Measurements from ENCODE around the gene VPS37C. TPM values are rescaled to one million over a fixed set of nuclear protein-coding genes. Genes with fewer than 3 reads are reported as not detected.
A peak's percentile ranks its signal among the peaks of the same experiment; 100 is the strongest.

Gene VPS37C
- total RNA-seq, 2 experiments from 2014 or later = 6.1 to 7.5 TPM

- no peaks in the 10 kb centered on the region for H3K9me3 Mint-ChIP-seq
- peak overlapping the region; percentile 18 for H3K27ac Mint-ChIP-seq
- ChIA-PET POLR2A (interaction anchor here (3.2 kb wide), 1 partner anchor 12 kb away, joined by 12 read pairs; no protein-coding TSS in a partner anchor), CTCF (no interaction called here)
- H3K36me3 Mint-ChIP-seq (ENCODE audit: low read depth) = peaks cover 87% of the 10 kb centered on the region
- DNase-seq = no peak
- peaks cover 42% of the 10 kb centered on the region for H3K4me1 Mint-ChIP-seq
- no peaks in the 10 kb centered on the region for H3K27me3 Mint-ChIP-seq
- H3K4me3 Mint-ChIP-seq = no peak overlapping the region
Observed at GRCh38 chr11:61123775-61124571, 37.3 kb downstream of the VPS37C start.

DNA sequence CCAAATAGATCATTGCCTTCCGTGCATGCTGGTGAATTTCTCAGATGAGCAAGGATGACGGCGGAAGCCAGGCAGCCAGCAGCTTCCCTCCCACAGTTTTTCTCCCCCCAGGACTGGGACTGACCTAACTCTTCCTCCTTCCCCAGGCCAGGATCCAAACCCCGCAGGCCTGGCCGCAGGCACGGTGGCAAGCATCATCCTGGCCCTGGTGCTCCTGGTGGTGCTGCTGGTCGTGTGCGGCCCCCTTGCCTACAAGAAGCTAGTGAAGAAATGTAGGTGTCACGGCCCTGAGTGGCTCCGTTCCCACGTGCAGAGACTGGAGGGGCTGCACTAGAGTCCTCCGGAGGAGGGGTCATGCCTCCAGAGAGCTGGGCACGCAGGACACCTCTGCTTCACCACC, 38.5 kb downstream of the VPS37C start:
- ChIA-PET CTCF (interaction anchor here (1.0 to 1.1 kb wide), 2 partner anchors 11 to 153 kb away, joined by 3 read pairs; no protein-coding TSS in a partner anchor), POLR2A (interaction anchor here (0.6 to 2.0 kb wide), 6 partner anchors 11 to 151 kb away, joined by 3 to 10 read pairs (median 4); partner anchors contain the start of genes CD5 and CD6)
- Mint-ChIP-seq H3K4me3 (no peak overlapping the region), H3K27me3 (no peaks in the 10 kb centered on the region), H3K9me3 (no peaks in the 10 kb centered on the region), H3K36me3 (ENCODE audit: low read depth) (peaks cover 92% of the 10 kb centered on the region), H3K27ac (no peak overlapping the region), H3K4me1 (peaks cover 43% of the 10 kb centered on the region)
- DNase-seq = no peak

DNA sequence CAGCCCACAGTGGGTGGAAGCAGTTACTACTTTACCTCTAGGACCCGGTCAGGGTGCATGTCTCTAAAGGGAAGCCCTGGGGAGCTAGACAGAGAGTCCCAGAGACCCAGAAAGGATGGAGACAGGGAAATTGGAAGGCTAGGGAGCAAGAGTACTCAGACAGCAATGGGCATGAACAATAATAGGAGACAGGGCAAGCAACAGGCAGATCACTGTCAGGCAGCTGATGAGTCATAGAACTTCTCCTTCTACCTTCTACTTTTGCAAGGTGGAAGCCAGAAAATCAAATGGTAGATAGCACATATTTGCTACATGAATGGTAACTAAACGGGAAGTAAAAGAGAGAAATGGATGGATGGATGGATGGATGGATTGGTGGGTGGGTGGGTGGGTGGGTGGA, 39.3 kb downstream of the VPS37C start:
- Mint-ChIP-seq H3K4me3 (no peak overlapping the region), H3K4me1 (peaks cover 46% of the 10 kb centered on the region), H3K36me3 (ENCODE audit: low read depth) (peaks cover 91% of the 10 kb centered on the region), H3K27me3 (no peaks in the 10 kb centered on the region), H3K9me3 (no peaks in the 10 kb centered on the region), H3K27ac (peak overlapping the region; percentile 15)
- DNase-seq = no peak
- ChIA-PET POLR2A (interaction anchor here (0.5 to 2.0 kb wide), 5 partner anchors 10 to 42 kb away, joined by 3 to 10 read pairs (median 3); partner anchors contain the start of gene CD5), CTCF (interaction anchor here (1.0 to 1.1 kb wide), 2 partner anchors 10 to 152 kb away, joined by 3 read pairs; no protein-coding TSS in a partner anchor)

- Mint-ChIP-seq H3K27ac (no peak overlapping the region), H3K27me3 (no peaks in the 10 kb centered on the region), H3K4me1 (peaks cover 52% of the 10 kb centered on the region), H3K9me3 (no peaks in the 10 kb centered on the region), H3K4me3 (no peak overlapping the region), H3K36me3 (ENCODE audit: low read depth) (peaks cover 91% of the 10 kb centered on the region)
- POLR2A ChIA-PET = interaction anchor here (1.0 to 4.4 kb wide), 11 partner anchors 7 to 38 kb away, joined by 3 to 29 read pairs (median 6); partner anchors contain the start of gene CD5
- no peak for DNase-seq
- CTCF ChIA-PET = interaction anchor here (1.4 kb wide), 1 partner anchor 206 kb away, joined by 3 read pairs; no protein-coding TSS in a partner anchor
Observed at GRCh38 chr11:61121192-61121831, 39.9 kb downstream of the VPS37C start.

GRCh38 chr11:61120706-61121191, 40.5 kb downstream of the VPS37C start:
- H3K36me3 Mint-ChIP-seq (ENCODE audit: low read depth) = peaks cover 91% of the 10 kb centered on the region
- CTCF ChIA-PET = interaction anchor here (0.7 to 1.8 kb wide), 3 partner anchors 8 to 290 kb away, joined by 3 to 8 read pairs (median 3); no protein-coding TSS in a partner anchor
- H3K4me1 Mint-ChIP-seq = peaks cover 57% of the 10 kb centered on the region
- POLR2A ChIA-PET = interaction anchor here (0.7 to 4.4 kb wide), 10 partner anchors 8 to 175 kb away, joined by 3 to 29 read pairs (median 5); partner anchors contain the start of gene CD5
- H3K27ac Mint-ChIP-seq = no peak overlapping the region
- no peaks in the 10 kb centered on the region for H3K27me3 Mint-ChIP-seq
- no peak overlapping the region for H3K4me3 Mint-ChIP-seq
- DNase-seq = no peak
- H3K9me3 Mint-ChIP-seq = no peaks in the 10 kb centered on the region

DNA sequence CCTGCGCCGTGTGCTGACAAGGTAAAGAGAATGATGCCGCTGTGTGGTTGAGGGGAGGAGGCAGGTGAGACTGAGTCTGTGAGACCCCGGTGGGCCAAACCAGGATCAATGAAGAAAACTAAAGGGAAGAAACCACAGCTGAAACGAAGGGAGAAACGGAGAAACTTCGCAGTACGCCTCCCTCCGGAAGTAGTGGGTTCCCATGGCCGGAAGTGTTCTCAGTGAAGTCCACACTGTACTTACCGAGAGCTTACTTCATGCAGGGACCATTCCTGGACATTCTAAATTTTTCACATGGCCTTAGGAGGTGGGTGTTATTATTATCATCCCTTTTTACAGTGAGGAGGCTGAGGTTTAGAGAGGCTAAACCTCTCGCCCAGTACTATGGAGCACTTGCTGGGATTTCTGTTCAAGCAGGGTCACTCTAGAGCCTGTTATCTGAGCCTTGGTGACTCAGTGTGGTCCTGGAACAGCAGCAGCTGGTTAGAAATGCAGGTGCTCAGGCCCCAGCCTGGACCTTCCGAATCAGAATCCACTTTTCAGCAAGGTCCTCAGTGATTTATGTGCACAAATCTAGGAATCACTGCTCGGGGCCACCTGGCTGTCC, 41.0 kb downstream of the VPS37C start:
- Mint-ChIP-seq H3K36me3 (ENCODE audit: low read depth) (peaks cover 94% of the 10 kb centered on the region), H3K9me3 (no peaks in the 10 kb centered on the region), H3K27ac (peak overlapping the region; percentile 79), H3K4me3 (peak overlapping the region; percentile 47), H3K4me1 (peaks cover 63% of the 10 kb centered on the region), H3K27me3 (no peaks in the 10 kb centered on the region)
- no peak for DNase-seq
- CTCF ChIA-PET = interaction anchor here (0.7 to 1.8 kb wide), 4 partner anchors 8 to 289 kb away, joined by 3 to 8 read pairs (median 4); no protein-coding TSS in a partner anchor
- POLR2A ChIA-PET = interaction anchor here (0.7 to 4.4 kb wide), 11 partner anchors 8 to 174 kb away, joined by 3 to 29 read pairs (median 6); partner anchors contain the start of gene CD5

DNA sequence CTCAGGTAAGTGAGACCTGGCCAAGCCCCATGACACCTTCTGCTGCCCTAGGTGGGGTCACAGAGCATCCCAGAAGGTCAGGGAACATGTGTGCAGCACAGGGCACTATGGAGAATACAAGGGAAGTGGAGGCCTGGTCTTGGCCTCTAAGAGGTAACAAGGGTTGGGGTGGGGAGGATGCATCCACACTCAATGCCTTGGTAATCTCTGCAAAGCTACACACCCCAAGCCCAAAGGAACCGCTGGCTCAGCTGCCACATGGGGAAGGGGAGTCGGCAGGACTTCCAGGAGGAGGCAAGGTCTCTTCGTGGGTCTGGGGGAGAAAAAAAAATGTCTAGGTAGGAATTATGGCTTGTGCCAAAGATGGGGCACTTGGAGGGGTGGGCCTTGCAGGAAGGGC, 41.7 kb downstream of the VPS37C start:
- peaks cover 69% of the 10 kb centered on the region for H3K4me1 Mint-ChIP-seq

GRCh38 chr11:61119055-61119454, 42.2 kb downstream of the VPS37C start:
- Mint-ChIP-seq H3K9me3 (no peaks in the 10 kb centered on the region), H3K27ac (peak overlapping the region; percentile 79), H3K4me3 (no peak overlapping the region), H3K4me1 (peaks cover 70% of the 10 kb centered on the region), H3K36me3 (ENCODE audit: low read depth) (peaks cover 94% of the 10 kb centered on the region), H3K27me3 (no peaks in the 10 kb centered on the region)
- ChIA-PET POLR2A (interaction anchor here (1.2 to 4.4 kb wide), 5 partner anchors 9 to 84 kb away, joined by 3 to 29 read pairs (median 7); no protein-coding TSS in a partner anchor), CTCF (interaction anchor here (1.8 kb wide), 1 partner anchor 10 kb away, joined by 8 read pairs; no protein-coding TSS in a partner anchor)
- no peak for DNase-seq

More for the DNA sequence above, 41.7 kb downstream of the VPS37C start:
- no peaks in the 10 kb centered on the region for H3K9me3 Mint-ChIP-seq
- no peaks in the 10 kb centered on the region for H3K27me3 Mint-ChIP-seq
- POLR2A ChIA-PET = interaction anchor here (1.5 to 4.4 kb wide), 6 partner anchors 9 to 77 kb away, joined by 6 to 29 read pairs (median 6); partner anchors contain the start of gene CD5
- H3K4me3 Mint-ChIP-seq = peak overlapping the region; percentile 47
- H3K27ac Mint-ChIP-seq = peak overlapping the region; percentile 79
- DNase-seq = no peak
- CTCF ChIA-PET = interaction anchor here (0.8 to 1.8 kb wide), 2 partner anchors 8 to 9 kb away, joined by 4 to 8 read pairs; no protein-coding TSS in a partner anchor
- H3K36me3 Mint-ChIP-seq (ENCODE audit: low read depth) = peaks cover 94% of the 10 kb centered on the region

GRCh38 chr11:61118406-61118805, 42.8 kb downstream of the VPS37C start:
- Mint-ChIP-seq H3K9me3 (no peaks in the 10 kb centered on the region), H3K27ac (peak overlapping the region; percentile 79), H3K36me3 (ENCODE audit: low read depth) (peaks cover 94% of the 10 kb centered on the region), H3K27me3 (no peaks in the 10 kb centered on the region), H3K4me1 (peaks cover 74% of the 10 kb centered on the region), H3K4me3 (no peak overlapping the region)
- no peak for DNase-seq
- CTCF ChIA-PET = interaction anchor here (1.3 kb wide), 1 partner anchor 11 kb away, joined by 3 read pairs; no protein-coding TSS in a partner anchor
- POLR2A ChIA-PET = interaction anchor here (0.9 to 4.4 kb wide), 8 partner anchors 8 to 151 kb away, joined by 3 to 29 read pairs (median 5); no protein-coding TSS in a partner anchor

DNA sequence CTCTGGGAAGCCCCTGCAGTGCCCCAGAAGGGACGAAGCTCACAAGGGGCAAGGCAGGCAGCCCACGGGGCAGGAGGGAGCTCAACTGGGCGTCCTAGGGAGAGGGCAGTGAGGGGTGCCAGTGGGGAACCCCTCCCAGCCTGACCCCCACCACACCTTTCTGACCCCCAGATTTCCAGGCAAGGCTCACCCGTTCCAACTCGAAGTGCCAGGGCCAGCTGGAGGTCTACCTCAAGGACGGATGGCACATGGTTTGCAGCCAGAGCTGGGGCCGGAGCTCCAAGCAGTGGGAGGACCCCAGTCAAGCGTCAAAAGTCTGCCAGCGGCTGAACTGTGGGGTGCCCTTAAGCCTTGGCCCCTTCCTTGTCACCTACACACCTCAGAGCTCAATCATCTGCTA, 43.2 kb downstream of the VPS37C start:
- Mint-ChIP-seq H3K36me3 (ENCODE audit: low read depth) (peaks cover 94% of the 10 kb centered on the region), H3K27me3 (no peaks in the 10 kb centered on the region), H3K27ac (no peak overlapping the region), H3K4me1 (peaks cover 76% of the 10 kb centered on the region), H3K4me3 (no peak overlapping the region), H3K9me3 (no peaks in the 10 kb centered on the region)
- ChIA-PET POLR2A (interaction anchor here (0.9 to 4.4 kb wide), 7 partner anchors 10 to 151 kb away, joined by 3 to 29 read pairs (median 4); no protein-coding TSS in a partner anchor), CTCF (interaction anchor here (1.3 kb wide), 1 partner anchor 11 kb away, joined by 3 read pairs; no protein-coding TSS in a partner anchor)
- no peak for DNase-seq

- Mint-ChIP-seq H3K27ac (peak overlapping the region; percentile 83), H3K9me3 (no peaks in the 10 kb centered on the region), H3K4me1 (peaks cover 83% of the 10 kb centered on the region), H3K27me3 (no peaks in the 10 kb centered on the region), H3K36me3 (ENCODE audit: low read depth) (peaks cover 94% of the 10 kb centered on the region), H3K4me3 (no peak overlapping the region)
- CTCF ChIA-PET = no interaction called here
- POLR2A ChIA-PET = interaction anchor here (1.6 to 4.4 kb wide), 3 partner anchors 11 to 35 kb away, joined by 4 to 29 read pairs (median 20); no protein-coding TSS in a partner anchor
- no peak for DNase-seq
Observed at GRCh38 chr11:61117168-61117520, 44.1 kb downstream of the VPS37C start.

Measured in activated CD4-positive, alpha-beta memory T cell treated with anti-CD3 and anti-CD28 coated beads, Interleukin-2, amount 10 ng/mL, durations not matched to agents 7 days and 5 days (primary cell).